Measurements from ENCODE around the gene MTHFR. TPM values are rescaled to one million over a fixed set of nuclear protein-coding genes. Genes with fewer than 3 reads are reported as not detected.

Gene MTHFR
- total and polyA plus RNA-seq, 2 of the 8 experiments (the other 6 are each of a cell fraction or from before 2014, with no cell fraction given), result 8.7 to 18.5 TPM

DNA sequence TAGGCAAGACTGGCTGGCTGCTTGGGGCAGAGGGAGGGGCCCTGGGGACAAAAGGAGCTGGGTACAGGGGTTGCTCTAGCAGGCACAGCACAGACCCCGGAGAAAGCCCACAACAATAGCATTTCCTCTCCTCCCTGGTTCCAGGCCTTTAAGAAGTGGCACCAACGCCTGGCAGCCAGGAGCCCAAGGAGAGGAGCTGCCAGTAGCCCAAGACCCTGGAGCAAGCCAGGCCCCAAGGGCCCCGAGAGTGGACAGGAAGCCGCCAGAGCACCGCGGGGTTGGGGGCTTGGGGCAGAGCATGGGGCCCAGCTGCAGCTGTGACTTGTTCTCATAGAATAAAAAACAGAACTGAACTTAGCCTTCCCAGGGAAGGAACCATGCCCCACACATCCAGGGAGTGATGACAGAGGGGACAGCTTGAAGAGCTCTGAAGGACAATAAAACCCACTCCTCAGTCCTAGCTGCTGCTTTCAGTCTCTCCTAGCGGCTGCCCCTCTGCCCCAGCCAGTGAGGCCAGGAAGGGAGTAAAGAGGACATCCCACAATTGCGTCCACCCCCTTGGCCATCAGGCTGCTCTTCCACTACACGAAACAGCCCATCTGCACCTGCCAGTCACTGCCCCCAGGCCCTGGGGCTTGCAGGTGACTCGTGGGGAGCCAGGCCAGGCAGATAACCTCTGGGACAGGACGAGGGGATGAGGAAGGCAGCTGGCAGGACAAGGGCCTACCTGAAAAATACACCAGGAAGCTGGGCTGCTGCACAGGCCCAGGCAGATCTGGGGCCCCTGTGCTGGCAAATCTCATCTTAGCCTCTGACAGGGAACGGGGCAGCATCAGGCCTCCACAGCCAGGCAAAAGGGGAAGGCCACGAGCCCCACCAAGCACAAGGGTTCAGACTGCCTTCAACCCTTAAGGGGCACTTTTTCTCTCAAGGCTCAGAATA is 16.4 kb downstream of the MTHFR start:
- no peak overlapping the region for H2BK15ac ChIP-seq (ENCODE audit: low read length)
- no peaks in the 10 kb centered on the region for H3K79me2 ChIP-seq (ENCODE audit: control insufficient read depth in 1 of 2, insufficient read depth in 2 of 2, low read length in 2 of 2)
- H4K5ac ChIP-seq (ENCODE audit: insufficient read length, low read depth, low read length), result no peak overlapping the region
- no peak overlapping the region for H2BK120ac ChIP-seq (replicated peaks; ENCODE audit: low read depth, low read length)
- H3K36me3 ChIP-seq (ENCODE audit: control insufficient read depth in 2 of 4, insufficient read depth in 4 of 4, low read length in 3 of 4), result peaks cover 3 to 15% (median 5%) of the 10 kb centered on the region in 4 experiments; a peak in 4 of 8 replicates
- H3K27me3 ChIP-seq (replicated peaks in 1 of 4; ENCODE audit: control insufficient read depth in 3 of 4, extremely low read depth in 1 of 4, insufficient read depth in 3 of 4, low read length in 3 of 4), result no peaks in the 10 kb centered on the region
- peak overlapping the region; percentile 72 for H3K4ac ChIP-seq (replicated peaks; ENCODE audit: insufficient read length, low read depth, low read length)
- H3K18ac ChIP-seq (ENCODE audit: extremely low read depth, low read length), result no peak overlapping the region
- no peak overlapping the region for H3K4me3 ChIP-seq (ENCODE audit: extremely low read depth in 1 of 4, insufficient read depth in 2 of 4, low read depth in 3 of 4, low read length in 4 of 4)
- H3K79me1 ChIP-seq (ENCODE audit: low read depth, low read length), result no peaks in the 10 kb centered on the region
- no peak overlapping the region for H3K27ac ChIP-seq (ENCODE audit: low read depth, low read length)
- no peak overlapping the region for H3K56ac ChIP-seq (replicated peaks; ENCODE audit: insufficient read length, low read depth, low read length)
- H3K23me2 ChIP-seq (ENCODE audit: low read depth, low read length), result no peaks in the 10 kb centered on the region
- no peak overlapping the region for H3K23ac ChIP-seq (ENCODE audit: insufficient read length)
- peaks cover 7 to 30% (median 23%) of the 10 kb centered on the region in 4 experiments for H3K4me1 ChIP-seq (replicated peaks in 1 of 4; ENCODE audit: control insufficient read depth in 3 of 4, insufficient read depth in 4 of 4, low read length in 3 of 4)
- DNase-seq (ENCODE audit: low read depth in 1 of 2, low spot score in 2 of 2) (no peak), FAIRE-seq (no peak)
- no peak overlapping the region for H2AK5ac ChIP-seq (ENCODE audit: low read depth, low read length)
- peak overlapping the region; percentile 24 for H2BK5ac ChIP-seq (ENCODE audit: low read depth, low read length)
- ChIA-PET CTCF (ENCODE audit: partially characterized antibody) (interaction anchor here (0.9 to 5.4 kb wide), 4 partner anchors 7 to 103 kb away, joined by 3 to 49 read pairs (median 18); no protein-coding TSS in a partner anchor), POLR2A (ENCODE audit: partially characterized antibody) (interaction anchor here (0.6 to 3.0 kb wide), 12 partner anchors 8 to 167 kb away, joined by 3 to 27 read pairs (median 4); partner anchors contain the start of gene AGTRAP)
- peaks cover 0 to 3% of the 10 kb centered on the region in 2 experiments for H4K20me1 ChIP-seq (replicated peaks in 1 of 2; ENCODE audit: control insufficient read depth in 1 of 2, insufficient read depth in 2 of 2, low read length in 2 of 2)
- H4K91ac ChIP-seq (replicated peaks; ENCODE audit: insufficient read length, low read length), result no peak overlapping the region
- no peaks in the 10 kb centered on the region for H3K9me3 ChIP-seq (ENCODE audit: insufficient read depth in 2 of 2, low read depth in 1 of 2, low read length in 1 of 2)
- no peak overlapping the region; the same call in 1 of the 2 replicates for H4K8ac ChIP-seq (ENCODE audit: extremely low read depth, insufficient read depth, low read length)
- no peak overlapping the region for H2BK20ac ChIP-seq (ENCODE audit: low read length)
- no peak overlapping the region for H3K14ac ChIP-seq (ENCODE audit: insufficient read length)
- H3K4me2 ChIP-seq (ENCODE audit: insufficient read depth in 1 of 2, low read depth in 2 of 2, low read length in 2 of 2), result no peak overlapping the region
- no peak overlapping the region for H2AFZ ChIP-seq (ENCODE audit: low read length)
- H2BK12ac ChIP-seq (ENCODE audit: low read depth, low read length), result no peak overlapping the region
- H3K9ac ChIP-seq (replicated peaks in 1 of 4; ENCODE audit: extremely low read depth in 1 of 4, low read depth in 3 of 4, low read length in 3 of 4), result no peak overlapping the region
- WGBS, 2 experiments (ENCODE audit: extremely low coverage in 1 of 2, insufficient coverage in 1 of 2, insufficient read length in 1 of 2, insufficient replicate concordance in 2 of 2, low coverage in 1 of 2, low lambda C conversion rate in 2 of 2, missing lambda C conversion rate in 1 of 2), result 83% methylated on average over 10 of the region's 13 CpGs; no CpG with 5 or more reads in 1 of the 2 experiments
- TF ChIP-seq YY1 (IDR thresholded peaks at IDR 0.05; ENCODE audit: low read depth, low read length) (no peak), ZNF274 (IDR thresholded peaks at IDR 0.05; ENCODE audit: borderline replicate concordance, extremely low read depth, low read length) (no peak), CBX5 (IDR thresholded peaks at IDR 0.05; ENCODE audit: low read depth, low read length) (no peak), SIX5 (IDR thresholded peaks at IDR 0.05; ENCODE audit: low read depth, low read length) (no peak), TAF1 (IDR thresholded peaks at IDR 0.05; ENCODE audit: low read depth, low read length) (no peak), RXRA (IDR thresholded peaks at IDR 0.05; ENCODE audit: insufficient read depth, low read depth, low read length) (no peak), SP4 (IDR thresholded peaks at IDR 0.05; ENCODE audit: low read length) (no peak), SP2 (IDR thresholded peaks at IDR 0.05; ENCODE audit: low read length) (no peak)
- TF ChIP-seq, protein P1, sequence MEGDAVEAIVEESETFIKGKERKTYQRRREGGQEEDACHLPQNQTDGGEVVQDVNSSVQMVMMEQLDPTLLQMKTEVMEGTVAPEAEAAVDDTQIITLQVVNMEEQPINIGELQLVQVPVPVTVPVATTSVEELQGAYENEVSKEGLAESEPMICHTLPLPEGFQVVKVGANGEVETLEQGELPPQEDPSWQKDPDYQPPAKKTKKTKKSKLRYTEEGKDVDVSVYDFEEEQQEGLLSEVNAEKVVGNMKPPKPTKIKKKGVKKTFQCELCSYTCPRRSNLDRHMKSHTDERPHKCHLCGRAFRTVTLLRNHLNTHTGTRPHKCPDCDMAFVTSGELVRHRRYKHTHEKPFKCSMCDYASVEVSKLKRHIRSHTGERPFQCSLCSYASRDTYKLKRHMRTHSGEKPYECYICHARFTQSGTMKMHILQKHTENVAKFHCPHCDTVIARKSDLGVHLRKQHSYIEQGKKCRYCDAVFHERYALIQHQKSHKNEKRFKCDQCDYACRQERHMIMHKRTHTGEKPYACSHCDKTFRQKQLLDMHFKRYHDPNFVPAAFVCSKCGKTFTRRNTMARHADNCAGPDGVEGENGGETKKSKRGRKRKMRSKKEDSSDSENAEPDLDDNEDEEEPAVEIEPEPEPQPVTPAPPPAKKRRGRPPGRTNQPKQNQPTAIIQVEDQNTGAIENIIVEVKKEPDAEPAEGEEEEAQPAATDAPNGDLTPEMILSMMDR (IDR thresholded peaks at IDR 0.05; ENCODE audit: control extremely low read depth in 1 of 3, insufficient read depth in 1 of 3, low read depth in 1 of 3, low read length in 3 of 3), result no peak

All from H1 (cell line).